NCI-H446 (cell line): ENCODE results near the gene CMKLR1.

Experiments
- DNase-seq, 2 experiments: peaks; one replicate each; lab custom pipeline; 2025; lab: John Stamatoyannopoulos, UW

CMKLR1 gene

DNA sequence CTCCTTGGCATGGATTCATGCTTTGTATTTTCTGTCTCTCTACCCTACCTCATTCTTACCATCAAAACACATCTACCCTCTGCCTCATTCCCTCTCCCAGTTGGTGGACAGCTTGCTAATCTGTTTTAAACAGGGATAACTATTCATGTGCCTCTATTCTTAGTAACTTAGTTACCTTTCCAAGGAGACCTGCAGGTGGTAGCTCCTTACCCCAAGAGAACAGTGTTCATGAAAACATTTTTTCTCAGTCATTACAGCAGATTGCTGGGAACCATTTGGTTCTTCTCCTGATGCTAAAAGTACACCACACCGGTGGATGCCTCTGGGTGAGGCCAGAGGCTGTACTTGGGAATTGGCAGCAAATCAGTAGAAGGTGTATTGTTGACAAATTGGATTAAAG is 73.0 kb downstream of the CMKLR1 start:
- no peak for DNase-seq

DNA sequence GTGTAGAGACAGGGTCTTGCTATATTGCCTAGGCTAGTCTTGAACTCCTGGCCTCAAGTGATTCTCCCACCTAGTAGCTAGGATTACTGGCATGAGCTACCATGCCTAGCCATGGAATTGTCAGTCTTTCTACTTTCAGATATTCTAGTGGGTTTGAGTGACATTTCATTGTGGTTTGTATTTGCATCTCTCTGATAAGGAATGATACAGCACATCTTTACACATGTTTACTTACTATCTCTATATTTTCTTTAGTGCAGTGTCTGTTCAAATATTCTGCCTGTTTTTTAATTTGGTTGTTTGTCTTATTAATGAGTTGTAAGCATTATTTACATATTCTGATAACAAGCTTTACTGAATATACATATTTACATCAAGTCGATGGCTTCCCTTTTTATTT is 73.6 kb downstream of the CMKLR1 start:
- DNase-seq, result no peak

DNA sequence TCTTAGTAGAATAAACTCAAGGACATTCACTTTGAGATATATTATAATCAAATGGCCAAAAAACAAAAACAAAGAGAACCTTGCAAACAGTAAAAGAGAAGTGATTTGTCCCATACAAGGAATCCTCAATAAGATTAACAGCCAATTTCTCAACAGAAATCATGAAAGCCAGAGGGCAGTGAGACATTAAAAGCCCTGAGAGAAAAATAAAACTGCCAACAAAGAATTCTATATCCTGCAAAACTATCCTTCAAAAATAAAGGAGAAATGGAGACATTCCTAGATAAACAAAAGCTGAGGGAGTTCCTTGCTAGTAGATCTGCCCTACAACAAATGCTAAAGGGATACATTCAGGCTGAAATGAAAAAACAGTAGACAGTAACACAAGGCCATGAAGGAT is 78.1 kb downstream of the CMKLR1 start:
- no peak for DNase-seq

DNA sequence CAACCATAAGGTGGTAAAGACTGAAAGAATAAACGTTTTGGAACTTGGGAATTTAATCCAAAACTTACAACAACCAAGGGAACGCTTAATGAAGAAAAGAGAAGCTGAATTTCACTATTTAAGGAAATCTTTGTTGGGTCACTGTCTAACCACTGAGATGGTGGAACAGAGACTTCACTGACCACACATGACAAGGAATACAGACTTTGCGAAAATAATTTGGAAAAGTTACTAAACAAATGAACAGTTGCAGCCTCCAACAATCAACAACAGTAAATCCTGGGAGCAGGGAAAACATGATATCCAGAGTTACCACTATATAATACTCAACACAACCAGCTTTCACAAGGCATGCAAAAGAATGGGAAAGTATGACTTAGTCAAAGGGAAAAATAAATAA is 79.1 kb downstream of the CMKLR1 start:
- DNase-seq, result no peak

DNA sequence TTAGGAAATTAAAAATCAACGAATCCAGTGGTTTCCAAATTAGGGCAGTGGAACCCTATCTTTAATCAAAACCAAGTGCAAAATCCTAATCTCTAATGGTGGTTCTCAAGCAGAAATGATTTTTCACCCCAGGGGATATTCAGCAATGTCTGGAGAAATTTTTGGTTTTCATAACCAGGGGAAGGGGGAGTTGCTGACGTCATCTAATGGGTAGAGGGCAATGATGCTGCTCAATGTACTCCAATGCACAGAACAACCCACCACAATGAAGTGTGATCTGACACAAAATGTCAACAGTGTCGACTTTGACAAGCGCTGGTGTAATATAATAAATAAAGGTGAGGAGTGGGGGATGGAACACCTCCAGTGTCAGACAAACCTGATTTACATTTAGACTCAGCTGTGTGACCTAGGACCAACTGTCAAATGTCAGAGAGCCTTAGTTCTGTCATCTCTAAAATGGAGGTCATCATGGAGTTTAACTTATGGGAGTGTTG is 81.5 kb downstream of the CMKLR1 start:
- no peak for DNase-seq

DNA sequence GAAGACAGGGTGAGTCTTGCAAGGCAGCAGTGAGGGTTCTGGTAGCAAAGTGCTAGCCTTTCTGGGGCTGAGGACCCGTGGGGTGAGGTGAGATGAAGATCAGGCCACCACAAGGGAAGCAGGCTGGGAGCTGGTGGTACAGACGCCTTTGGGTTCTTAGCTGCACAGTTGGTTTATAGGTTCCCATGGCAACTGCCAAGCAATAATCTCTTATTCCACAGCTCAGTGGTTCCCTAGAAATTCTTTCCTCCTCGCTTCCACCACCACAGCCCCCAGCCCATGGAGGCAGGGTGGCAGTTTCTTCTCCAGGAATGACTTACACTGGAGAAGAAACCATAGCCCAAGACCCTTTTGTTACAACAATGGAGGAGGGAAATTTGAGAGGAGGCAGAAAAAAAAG is 82.1 kb downstream of the CMKLR1 start:
- no peak for DNase-seq

DNA sequence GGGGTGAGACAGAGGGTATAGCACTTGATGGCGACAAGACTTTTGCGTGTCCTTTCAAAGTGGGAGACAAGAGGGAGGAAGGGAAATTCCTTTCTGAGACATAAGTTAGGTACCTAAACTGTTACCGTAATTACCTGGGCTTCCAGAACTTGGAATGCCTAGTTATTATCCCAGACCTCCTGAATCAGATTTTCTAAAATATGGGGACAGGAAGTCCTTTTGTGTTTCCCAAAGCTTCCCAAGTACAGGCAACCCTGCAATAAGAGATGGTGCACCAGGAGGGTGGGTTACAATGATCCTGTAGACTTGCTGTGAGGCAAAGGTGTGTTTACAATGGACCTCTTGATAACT is 83.9 kb downstream of the CMKLR1 start:
- DNase-seq, result no peak

DNA sequence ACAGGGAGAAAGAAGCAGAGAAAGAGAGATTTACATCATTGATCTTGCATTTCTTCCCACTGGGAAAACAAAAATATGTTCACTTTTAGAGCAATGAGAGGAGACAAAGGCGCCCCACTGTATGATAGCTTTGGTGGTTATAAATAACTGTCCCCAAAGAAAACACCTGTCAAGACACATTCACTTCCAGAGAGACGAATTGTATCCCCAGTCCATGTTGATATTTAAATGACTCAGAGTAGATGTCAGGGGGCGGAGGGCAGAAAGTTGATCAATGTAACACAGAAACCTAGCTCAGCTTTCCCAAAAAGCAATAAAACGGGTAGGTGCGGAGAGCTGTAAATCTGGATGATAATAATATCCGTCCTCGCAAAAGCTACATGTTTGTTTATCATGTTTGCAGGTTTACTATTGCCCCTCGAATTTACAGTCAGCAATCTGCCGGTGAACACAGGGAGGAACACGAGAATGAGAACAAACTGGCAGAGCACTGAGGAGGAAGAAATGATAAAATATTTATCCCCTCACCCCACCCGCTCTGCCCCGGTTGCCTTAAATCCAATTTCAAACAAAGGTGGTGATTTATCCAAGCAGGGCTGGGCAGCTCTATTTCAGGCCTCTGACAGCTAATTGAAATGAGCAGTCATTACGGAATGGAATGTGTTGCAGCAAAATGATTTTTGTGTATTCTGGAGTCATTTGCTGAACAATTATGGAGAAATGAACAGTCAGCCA is 84.4 kb downstream of the CMKLR1 start:
- no peak for DNase-seq

DNA sequence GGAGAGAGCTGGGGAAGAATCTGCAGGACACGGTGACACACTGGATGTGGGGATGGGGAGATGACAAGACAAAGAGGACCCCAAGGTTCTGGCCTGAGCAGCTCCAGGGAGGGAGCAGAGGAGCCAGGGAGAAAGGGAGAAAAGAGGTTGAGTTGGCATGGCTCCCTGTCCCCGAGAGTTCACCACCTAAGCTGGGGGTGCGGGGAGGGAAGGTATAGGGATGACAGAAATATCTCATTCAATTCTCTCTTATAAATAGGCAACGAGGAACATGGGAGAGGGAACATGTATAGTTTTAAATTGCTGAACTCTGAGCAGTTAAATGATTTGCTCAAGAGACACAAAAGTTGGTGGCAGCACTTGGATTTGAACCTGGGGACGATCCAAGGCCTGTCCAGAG is 85.1 kb downstream of the CMKLR1 start:
- no peak for DNase-seq

DNA sequence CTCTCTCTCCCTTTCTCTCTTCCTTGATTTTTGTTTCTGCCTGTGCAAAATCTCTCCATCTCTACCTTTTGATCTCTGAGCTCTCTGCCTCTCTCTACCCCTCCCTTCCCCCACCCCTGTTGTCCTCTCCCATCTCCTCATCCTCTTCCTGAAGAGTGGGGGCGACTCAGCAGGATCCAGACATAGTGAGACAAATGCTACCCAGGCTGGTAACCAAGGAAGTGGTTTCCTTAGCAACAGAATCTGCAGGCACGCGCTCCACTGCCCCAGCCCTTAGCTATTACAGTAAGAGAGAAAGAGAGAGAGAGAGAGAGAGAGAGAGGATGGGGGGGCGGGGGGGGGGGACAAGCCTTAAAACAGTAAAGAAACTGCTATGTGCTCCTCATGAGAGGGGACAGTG is 85.6 kb downstream of the CMKLR1 start:
- no peak for DNase-seq

DNA sequence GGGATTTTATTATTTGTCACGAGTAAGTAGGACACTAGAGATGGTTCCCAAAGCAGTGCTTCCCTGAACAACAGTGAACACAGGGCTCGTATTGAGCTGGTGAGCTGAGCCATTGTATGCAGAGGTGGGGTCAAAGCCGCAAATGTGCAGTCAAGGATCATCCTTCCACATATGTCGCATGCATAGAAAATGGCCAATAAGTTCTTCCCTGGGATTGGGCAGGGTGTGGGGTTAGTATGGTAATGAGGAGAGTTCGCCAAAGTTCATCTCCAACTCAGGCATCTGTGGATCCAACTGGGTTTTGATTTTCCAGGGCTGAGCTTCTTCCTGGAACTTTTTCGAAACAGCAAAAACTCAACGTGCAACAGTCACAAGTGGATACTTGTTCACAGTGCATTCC is 86.6 kb downstream of the CMKLR1 start:
- DNase-seq, result no peak

DNA sequence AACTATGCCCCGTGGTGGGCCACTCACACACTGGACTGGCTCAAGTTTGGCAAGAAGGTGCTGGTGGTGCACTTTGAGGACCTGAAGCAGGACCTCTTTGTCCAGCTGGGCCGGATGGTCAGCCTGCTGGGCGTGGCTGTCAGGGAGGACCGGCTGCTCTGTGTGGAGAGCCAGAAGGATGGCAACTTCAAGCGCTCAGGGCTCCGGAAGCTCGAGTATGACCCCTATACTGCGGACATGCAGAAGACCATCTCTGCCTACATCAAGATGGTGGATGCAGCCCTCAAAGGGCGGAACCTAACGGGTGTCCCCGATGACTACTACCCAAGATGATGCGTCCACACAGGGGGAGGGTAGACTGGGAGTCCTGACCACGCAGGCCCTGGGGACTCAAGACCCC is 91.1 kb downstream of the CMKLR1 start:
- DNase-seq, result no peak

DNA sequence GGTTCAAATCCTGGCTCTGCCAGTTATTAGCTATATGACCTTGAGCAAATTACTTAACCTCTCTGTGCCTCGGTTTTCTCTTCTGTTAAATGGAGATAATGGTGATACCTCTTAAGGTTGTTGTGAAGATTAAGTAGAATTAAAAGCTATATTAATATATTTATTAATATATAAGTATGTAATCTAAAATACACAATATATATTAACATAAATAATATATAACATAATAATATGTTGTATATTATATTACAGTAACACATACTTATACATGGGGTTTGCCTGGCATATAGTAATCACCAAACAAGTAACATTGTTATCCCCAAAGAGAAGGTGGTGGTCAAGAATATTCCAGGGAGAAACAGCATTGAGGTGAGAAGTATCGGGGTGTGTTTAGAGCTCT is 92.0 kb downstream of the CMKLR1 start:
- no peak for DNase-seq

DNA sequence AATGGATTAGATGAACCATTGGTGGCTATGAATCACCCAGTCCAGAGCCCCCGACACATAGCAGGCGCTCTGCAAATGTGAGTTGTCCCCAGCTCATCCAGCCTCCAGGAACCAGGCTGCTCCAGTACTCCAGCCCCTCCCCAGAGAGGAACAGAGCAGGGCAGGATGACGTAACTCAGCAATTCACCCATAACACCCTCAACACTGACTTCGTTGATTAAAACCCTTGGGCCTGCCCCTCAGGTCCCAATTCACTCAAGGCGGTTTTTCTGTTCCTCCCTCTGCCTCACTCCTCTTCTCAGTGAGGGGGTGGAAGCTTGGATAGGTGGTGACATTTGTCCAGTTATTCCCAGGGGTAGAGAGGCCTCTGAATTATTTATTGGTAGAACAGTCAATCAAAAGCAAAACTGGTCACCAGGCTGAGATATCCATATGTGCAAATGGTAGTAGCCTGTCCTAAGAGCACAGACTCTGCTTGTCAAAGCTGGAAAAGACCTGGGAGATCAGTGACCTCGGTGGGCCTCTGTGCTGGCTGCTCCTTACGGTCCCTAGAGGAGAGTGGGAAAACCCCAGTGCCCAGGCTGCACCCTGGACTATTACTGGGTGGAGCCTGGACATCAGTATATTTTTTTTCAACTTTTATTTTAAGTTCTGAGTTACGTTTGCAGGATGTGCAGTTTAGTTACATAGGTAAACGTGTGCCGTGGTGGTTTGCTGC is 97.0 kb downstream of the CMKLR1 start:
- no peak for DNase-seq

DNA sequence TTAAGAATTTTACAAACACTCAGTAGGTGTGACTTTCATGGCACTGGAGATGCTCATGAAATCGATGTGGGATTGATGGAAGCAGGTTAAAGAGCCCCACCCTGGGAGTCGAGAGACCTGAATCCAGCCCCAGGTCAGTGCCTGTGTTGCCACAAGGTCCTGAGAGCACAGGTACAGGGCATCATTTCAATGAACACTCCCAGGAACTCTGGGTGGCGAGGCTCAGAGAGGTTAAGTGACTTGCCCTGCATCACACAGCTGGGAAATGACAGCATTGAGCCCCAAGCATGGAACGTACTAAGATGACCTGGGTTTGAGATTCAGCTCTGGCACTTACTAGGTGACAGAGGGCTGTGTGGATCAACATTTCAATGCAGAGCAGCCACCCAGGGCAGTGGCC is 98.2 kb downstream of the CMKLR1 start:
- no peak for DNase-seq

DNA sequence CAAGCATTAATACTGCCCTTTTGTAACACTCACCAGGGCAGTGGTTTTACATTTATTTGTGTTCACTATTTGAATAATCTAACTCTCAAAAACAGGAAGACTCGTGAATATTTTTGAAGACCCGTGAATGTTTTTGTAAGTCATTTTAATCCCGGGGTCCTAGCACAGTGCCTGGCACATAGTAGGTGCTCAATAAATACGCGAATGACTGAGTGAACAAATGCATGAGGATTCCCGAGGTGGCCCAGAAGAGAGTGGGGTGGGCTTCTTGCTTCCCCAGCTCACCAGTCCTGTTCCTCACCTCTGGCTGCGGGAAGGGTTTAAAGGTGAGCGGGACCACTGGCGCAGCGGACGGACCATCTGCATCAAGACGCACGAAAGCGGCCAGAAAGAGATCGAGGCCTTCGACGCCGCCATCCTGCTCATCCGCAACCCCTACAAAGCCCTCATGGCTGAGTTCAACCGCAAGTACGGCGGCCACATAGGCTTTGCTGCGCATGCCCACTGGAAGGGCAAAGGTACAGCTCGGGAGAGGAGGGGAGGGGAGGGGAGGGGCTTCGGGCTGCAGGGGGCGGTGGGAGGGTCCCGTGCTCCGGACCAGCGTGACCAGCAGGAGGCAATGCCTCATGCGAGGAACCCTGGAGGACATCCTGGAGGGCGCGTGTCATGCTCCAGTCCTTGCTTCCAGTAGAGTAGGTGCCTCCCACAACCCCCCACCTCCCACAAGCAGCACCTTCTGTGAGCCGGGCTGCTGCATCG is 98.9 kb downstream of the CMKLR1 start:
- no peak for DNase-seq

DNA sequence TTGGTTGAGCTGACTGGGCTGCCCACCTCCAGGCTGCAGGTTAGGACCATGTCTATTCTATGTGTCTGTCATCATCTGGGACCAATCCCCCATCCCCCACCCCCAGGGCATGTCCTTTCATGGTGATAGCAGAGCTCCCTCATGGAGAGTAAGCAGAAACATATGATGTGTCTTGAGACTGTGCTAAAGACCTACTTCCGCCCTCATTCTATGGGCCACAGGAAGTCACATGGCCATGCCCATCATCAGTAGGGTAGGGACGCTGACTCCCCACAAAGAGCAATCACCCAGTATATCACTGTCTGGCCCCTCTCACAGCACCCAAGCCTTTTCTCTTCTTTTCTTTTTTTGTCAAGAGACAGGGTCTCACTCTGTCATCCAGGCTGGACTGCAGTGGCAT is 99.7 kb downstream of the CMKLR1 start:
- no peak for DNase-seq

DNA sequence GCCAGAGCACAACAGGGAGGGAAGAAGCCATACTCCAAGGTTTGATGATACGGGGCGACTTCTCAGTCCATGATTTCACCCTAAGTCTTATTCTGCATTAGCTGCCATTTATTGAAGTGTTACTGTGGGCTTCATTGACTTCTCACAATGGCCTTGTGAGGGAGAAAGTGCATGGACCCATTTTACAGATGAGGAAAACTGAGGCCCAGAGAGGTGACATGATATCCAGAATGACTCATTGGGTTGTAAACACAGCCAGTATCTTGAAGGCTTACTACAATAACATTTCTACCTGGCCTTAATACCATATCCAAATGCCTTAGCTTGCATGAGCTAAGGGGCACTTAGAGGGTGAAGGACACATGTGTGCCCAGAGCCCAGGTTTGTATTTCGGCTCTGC is 100.6 kb downstream of the CMKLR1 start:
- no peak for DNase-seq
